Measurements from ENCODE around the gene STMN1. TPM values are rescaled to one million over a fixed set of nuclear protein-coding genes. Genes with fewer than 3 reads are reported as not detected.

STMN1 gene
- polyA plus RNA-seq, 1 donor (not counting 4 experiments of a cell fraction or from before 2014, with no cell fraction given): 82.8 TPM

DNA sequence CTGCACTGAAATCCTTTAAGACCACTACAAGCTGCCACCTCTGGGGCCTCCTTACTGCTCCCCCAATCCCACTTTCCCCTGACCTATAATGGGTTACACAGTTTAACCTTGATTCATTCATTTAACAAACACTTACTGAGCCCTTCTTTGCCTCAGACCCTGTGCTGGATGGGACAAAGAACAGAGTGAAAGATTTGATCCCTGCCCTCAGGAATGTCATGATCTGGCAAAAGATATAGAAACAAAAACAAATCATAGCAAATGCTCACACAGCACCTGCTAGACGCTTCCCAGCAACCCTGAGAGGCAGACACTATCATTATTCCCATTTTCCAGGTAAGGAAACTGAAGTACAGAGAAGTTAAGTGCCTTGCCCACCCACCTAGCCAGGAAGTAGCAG is 39.9 kb downstream of the STMN1 start:
- Histone ChIP-seq H3K9me3 (ENCODE audit: control insufficient read depth, low read depth, low read length) (no peaks in the 10 kb centered on the region), H3K4me1 (ENCODE audit: control insufficient read depth, extremely low read depth, insufficient read depth, low read length) (peaks cover 10% of the 10 kb centered on the region), H3K27ac (ENCODE audit: control insufficient read depth, insufficient read depth, low read length) (no peak overlapping the region), H4K20me1 (ENCODE audit: control insufficient read depth, extremely low read depth, insufficient read depth, low read length) (no peaks in the 10 kb centered on the region), H2AFZ (ENCODE audit: control insufficient read depth, low read length) (no peak overlapping the region), H3K4me2 (ENCODE audit: control insufficient read depth, extremely low read depth, insufficient read depth, low read depth, low read length) (no peak overlapping the region), H3K36me3 (ENCODE audit: control insufficient read depth in 2 of 2, extremely low read depth in 1 of 2, insufficient read depth in 2 of 2, low read length in 2 of 2) (peaks cover 24 to 27% of the 10 kb centered on the region in 2 experiments), H3K27me3 (ENCODE audit: control insufficient read depth, extremely low read depth, insufficient read depth, low read length) (no peaks in the 10 kb centered on the region), H3K4me3 (ENCODE audit: control insufficient read depth in 2 of 3, extremely low read depth in 1 of 3, insufficient read depth in 2 of 3, low read depth in 1 of 3, low read length in 3 of 3) (no peak overlapping the region), H3K9me1 (ENCODE audit: control insufficient read depth, extremely low read depth, insufficient read depth, low read length) (no peaks in the 10 kb centered on the region), H3K79me2 (ENCODE audit: control insufficient read depth, insufficient read depth, low read length) (no peaks in the 10 kb centered on the region), H3K9ac (ENCODE audit: control insufficient read depth, extremely low read depth, insufficient read depth, low read length) (no peak overlapping the region)
- dilution Hi-C loops (cut with MboI; ENCODE audit: extremely low pct_ligation_motif_present, low sequenced_read_pairs): no loop called here
- FAIRE-seq (no peak), DNase-seq (ENCODE audit: low read depth, low spot score) (no peak)
- TF ChIP-seq, protein P1, sequence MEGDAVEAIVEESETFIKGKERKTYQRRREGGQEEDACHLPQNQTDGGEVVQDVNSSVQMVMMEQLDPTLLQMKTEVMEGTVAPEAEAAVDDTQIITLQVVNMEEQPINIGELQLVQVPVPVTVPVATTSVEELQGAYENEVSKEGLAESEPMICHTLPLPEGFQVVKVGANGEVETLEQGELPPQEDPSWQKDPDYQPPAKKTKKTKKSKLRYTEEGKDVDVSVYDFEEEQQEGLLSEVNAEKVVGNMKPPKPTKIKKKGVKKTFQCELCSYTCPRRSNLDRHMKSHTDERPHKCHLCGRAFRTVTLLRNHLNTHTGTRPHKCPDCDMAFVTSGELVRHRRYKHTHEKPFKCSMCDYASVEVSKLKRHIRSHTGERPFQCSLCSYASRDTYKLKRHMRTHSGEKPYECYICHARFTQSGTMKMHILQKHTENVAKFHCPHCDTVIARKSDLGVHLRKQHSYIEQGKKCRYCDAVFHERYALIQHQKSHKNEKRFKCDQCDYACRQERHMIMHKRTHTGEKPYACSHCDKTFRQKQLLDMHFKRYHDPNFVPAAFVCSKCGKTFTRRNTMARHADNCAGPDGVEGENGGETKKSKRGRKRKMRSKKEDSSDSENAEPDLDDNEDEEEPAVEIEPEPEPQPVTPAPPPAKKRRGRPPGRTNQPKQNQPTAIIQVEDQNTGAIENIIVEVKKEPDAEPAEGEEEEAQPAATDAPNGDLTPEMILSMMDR (optimal IDR thresholded peaks at IDR 0.05 in 1 of 3, IDR thresholded peaks at IDR 0.05 in 1 of 3, conservative IDR thresholded peaks at IDR 0.05 in 1 of 3; ENCODE audit: extremely low read depth in 1 of 3, insufficient read depth in 2 of 3, low read length in 3 of 3): no peak
- no peak for TF ChIP-seq EZH2 (IDR thresholded peaks at IDR 0.05; ENCODE audit: low read length)

DNA sequence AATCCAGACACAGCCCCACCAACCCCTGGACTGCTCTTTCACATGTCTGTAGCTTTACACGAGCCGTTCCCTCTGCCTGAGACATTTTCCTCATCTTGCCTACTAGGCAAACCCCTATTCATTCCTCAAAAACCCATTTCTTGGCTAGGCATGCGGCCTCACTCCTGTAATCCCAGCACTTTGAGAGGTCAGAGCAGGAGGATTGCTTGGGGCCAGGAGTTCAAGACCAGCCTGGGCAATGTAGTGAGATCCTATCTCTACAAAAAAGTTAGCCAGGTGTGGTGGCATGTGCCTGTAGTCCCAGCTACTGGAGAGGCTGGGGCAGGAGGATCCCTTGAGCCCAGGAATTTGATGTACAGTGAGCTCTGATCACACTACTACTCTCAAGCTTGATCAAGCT is 41.8 kb downstream of the STMN1 start:
- DNase-seq (ENCODE audit: low read depth, low spot score) (no peak), FAIRE-seq (no peak)
- H2AFZ ChIP-seq (ENCODE audit: control insufficient read depth, low read length): no peak overlapping the region
- H3K9ac ChIP-seq (ENCODE audit: control insufficient read depth, extremely low read depth, insufficient read depth, low read length): no peak overlapping the region
- dilution Hi-C loops (cut with MboI; ENCODE audit: extremely low pct_ligation_motif_present, low sequenced_read_pairs): no loop called here
- no peak overlapping the region for H3K4me3 ChIP-seq (ENCODE audit: control insufficient read depth in 2 of 3, extremely low read depth in 1 of 3, insufficient read depth in 2 of 3, low read depth in 1 of 3, low read length in 3 of 3)
- H3K27ac ChIP-seq (ENCODE audit: control insufficient read depth, insufficient read depth, low read length): no peak overlapping the region
- no peak overlapping the region for H3K4me2 ChIP-seq (ENCODE audit: control insufficient read depth, extremely low read depth, insufficient read depth, low read depth, low read length)
- no peaks in the 10 kb centered on the region for H3K27me3 ChIP-seq (ENCODE audit: control insufficient read depth, extremely low read depth, insufficient read depth, low read length)
- H3K79me2 ChIP-seq (ENCODE audit: control insufficient read depth, insufficient read depth, low read length): no peaks in the 10 kb centered on the region
- H3K36me3 ChIP-seq (ENCODE audit: control insufficient read depth in 2 of 2, extremely low read depth in 1 of 2, insufficient read depth in 2 of 2, low read length in 2 of 2): peaks cover 12 to 22% of the 10 kb centered on the region in 2 experiments
- TF ChIP-seq, protein P1 (optimal IDR thresholded peaks at IDR 0.05 in 1 of 3, IDR thresholded peaks at IDR 0.05 in 1 of 3, conservative IDR thresholded peaks at IDR 0.05 in 1 of 3; ENCODE audit: extremely low read depth in 1 of 3, insufficient read depth in 2 of 3, low read length in 3 of 3): no peak
- no peak for TF ChIP-seq EZH2 (IDR thresholded peaks at IDR 0.05; ENCODE audit: low read length)
- no peaks in the 10 kb centered on the region for H3K9me3 ChIP-seq (ENCODE audit: control insufficient read depth, low read depth, low read length)
- H3K4me1 ChIP-seq (ENCODE audit: control insufficient read depth, extremely low read depth, insufficient read depth, low read length): peaks cover 6% of the 10 kb centered on the region
- no peaks in the 10 kb centered on the region for H3K9me1 ChIP-seq (ENCODE audit: control insufficient read depth, extremely low read depth, insufficient read depth, low read length)
- no peaks in the 10 kb centered on the region for H4K20me1 ChIP-seq (ENCODE audit: control insufficient read depth, extremely low read depth, insufficient read depth, low read length)
